NCI-H82 (cell line): ENCODE results near the gene LHX6.

Source experiments
- DNase-seq: peaks from one replicate; lab custom pipeline; 2025; lab: John Stamatoyannopoulos, UW

Gene LHX6

DNA sequence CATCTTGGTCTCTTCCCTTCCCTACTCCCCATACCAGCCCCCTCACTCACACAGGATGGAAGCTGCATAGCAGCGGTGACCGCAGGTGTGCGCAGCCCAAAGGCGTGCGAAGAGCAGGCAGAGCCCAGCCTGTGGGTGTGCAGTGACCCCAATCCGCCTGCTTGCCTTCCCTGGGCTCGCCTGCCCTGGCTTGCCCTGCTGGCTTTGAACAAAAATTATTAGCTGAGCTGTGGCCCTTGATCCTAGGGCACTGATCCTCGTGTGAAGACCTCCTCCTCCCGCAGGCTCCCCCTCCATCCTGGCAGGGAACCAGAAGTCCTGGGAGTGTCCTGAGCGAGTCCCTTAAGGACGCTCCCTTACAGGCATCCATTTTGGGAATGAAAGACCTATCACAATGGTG is 37.2 kb downstream of the LHX6 start:
- DNase-seq: no peak

GRCh38 chr9:122190597-122191381 is 38.0 kb downstream of the LHX6 start:
- no peak for DNase-seq

DNA sequence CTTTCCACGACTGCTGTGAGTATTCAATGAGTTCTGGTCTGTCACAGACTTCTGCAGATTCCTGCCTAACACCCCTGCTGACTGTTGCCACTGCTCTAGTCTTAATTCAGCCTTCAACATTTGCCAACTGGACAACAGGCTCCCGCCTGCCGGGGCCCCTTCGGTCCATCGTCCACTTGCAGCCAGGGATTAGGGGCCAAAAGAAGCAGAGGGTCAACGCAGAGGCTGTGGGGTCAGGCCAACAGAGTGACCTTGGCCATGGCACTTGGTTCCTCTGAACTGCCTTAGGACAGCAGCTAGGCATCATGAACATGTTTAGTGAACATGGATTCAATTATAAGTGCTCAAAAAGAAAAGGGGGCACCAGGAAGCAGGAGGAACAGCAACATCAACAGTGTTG is 40.4 kb downstream of the LHX6 start:
- no peak for DNase-seq

GRCh38 chr9:122186777-122187470 is 41.8 kb downstream of the LHX6 start:
- no peak for DNase-seq

- DNase-seq: no peak
Observed at GRCh38 chr9:122186301-122186700, 42.5 kb downstream of the LHX6 start.

GRCh38 chr9:122184551-122184950 is 44.2 kb downstream of the LHX6 start:
- DNase-seq: no peak

GRCh38 chr9:122183501-122183900 is 45.3 kb downstream of the LHX6 start:
- no peak for DNase-seq

DNA sequence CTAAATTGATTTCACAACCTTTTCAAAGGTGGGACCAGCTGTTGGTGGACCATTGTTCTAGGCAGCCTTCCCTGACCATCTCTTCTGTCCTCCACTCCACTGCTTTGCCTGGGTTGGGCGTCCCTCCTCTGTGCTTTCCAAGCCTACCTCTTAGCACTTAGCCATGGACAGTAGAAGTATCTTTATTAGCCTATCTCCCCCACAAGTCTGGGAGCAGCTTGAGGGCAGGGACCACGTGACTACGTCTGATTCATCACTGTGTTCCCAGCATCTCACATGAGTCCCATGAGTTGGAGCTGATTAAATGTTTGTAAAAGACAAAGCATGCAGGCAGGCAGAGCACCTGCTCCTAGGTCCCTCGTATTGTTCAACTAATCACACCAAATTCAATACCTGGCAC is 48.1 kb downstream of the LHX6 start:
- no peak for DNase-seq

GRCh38 chr9:122179690-122180074 is 49.1 kb downstream of the LHX6 start:
- DNase-seq: no peak

DNA sequence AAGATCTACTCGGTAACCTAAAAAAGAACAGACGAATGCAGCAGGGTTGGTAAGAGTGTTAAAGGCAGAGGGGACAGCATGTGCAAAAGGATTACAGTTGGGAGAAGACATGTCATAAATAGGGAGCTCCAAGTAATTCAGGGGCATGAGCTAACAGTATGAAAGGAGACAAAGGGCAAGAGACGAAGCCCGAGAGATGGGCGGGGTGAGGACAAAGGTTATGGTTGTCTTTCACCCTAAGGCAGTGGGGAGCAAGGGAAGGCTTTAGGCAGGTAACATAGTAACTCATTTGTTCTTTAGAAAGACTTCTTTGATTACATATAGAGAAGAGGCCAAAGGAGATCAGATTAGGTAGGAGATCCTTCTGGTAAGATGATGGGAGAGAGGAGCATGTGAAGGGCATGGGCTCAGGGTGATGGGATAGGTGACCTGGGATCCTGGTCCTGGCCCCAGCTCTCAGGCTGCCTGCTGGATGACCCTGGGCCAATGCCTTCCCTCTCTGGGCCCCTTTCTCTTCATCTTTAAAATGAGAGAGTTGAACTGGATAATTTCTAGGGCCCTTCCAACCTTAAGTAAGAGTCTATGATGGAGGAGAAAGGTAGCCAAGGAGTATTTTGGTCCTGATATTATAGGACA is 49.6 kb downstream of the LHX6 start:
- no peak for DNase-seq

- no peak for DNase-seq
Observed at GRCh38 chr9:122176916-122177315, 51.8 kb downstream of the LHX6 start.

GRCh38 chr9:122173670-122174069 is 55.1 kb downstream of the LHX6 start:
- no peak for DNase-seq

DNA sequence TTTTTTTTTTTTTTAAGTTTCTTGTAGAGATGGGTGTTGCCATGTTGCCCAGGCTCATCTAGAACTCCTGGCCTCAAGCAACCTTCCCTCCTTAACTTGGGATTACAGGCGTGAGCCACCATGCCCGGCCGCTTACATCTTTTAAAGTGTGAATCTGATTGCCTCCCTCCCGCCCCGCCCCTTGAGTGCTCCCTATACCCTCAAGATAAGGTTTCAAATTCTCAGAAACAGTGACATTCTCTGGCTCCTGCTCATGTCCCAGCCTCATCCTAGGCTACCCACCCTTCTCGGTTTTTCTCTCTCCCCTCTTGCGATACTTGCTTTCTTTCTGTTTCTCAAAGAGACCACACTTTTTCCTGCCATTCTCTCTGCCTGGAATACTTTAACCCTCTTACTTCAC is 56.6 kb downstream of the LHX6 start:
- no peak for DNase-seq

- no peak for DNase-seq
Observed at GRCh38 chr9:122168356-122168755, 60.4 kb downstream of the LHX6 start.

DNA sequence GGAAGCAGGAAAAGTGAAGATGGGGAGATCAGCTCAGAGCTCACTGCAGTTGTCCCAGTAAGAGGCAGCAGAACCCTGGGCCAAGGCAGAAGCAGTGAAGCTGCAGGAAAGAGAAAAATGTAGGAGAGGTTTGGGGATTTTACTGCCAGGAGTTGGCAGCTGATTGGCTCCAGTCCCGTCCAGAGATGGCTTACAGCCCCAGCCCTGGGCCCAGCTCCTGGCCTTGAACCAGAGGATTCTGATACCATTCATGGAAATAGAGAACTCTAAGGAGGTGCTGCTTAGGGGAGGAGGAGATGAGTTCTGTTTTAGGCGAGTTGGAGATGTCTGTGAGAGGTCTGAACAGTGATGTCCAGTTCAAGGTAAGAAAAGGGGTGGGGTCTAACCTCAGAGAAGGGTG is 64.5 kb downstream of the LHX6 start:
- no peak for DNase-seq

DNA sequence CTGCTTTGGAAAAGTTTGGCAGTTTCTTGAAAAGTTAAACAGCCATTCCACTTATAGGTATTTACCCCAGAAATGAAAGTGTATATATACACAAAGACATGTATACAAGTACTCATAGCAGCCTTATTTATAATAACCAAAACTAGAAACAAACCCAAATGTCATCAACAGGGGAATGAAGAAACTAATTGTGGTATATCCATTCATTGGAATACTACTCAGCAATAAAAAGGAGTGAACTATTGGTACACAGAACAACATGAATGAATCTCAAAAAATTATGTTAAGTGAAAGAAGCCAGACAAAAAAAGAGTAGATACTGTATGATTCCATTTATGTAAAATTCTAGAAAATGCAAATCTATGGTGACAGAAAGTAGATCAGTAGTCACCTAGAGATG is 66.3 kb downstream of the LHX6 start:
- DNase-seq: no peak

GRCh38 chr9:122159925-122160246 is 68.9 kb downstream of the LHX6 start:
- no peak for DNase-seq

DNA sequence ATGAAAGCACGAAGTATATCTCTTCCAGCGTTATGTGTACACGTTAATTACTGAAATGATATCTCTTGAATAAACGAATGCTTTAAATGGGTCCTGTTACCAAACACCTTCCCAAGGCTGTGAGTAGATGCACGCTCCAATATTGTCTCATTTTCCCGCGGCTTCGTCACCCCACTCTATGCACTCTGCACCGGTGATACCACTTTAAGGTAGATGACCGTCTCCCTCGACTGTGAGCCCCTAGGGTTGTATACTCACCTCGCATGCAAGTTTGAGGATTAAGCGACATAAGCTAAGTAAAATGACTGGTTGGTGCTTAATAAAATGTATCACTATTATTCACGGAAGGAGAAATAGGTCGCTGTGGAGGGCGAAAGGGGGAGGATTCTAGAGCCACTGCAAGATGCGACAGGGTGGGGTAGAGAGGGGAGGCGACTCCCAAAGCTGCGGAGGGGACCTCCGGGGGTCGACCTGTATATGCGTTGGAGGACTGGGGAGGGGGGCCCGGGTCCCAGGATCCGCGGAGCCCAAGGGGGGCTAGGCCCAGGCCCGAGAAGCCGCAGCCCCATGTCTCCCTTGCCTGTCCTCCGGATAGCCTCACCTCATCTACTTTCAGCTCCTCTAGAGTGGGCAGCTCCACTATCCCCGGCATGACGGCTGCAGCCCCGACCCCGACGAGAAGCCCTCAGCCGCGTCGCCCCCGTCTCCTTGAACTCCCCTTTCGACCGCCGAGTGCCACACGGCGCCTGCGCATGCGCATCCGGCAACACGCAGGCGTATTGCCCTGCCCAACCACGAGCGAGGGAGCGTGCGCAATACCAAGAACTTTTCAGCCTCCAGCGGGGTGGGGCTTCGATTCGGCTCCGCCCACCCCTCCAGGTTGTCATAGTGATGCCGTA is 69.5 kb downstream of the LHX6 start, which contains the start of the genes MORN5 and NDUFA8:
MORN5 (plus strand) TSS at position 883 of the 899 bp plus-strand sequence. CDS start 65 bp downstream, outside the sequence.
NDUFA8 (minus strand) TSS at position 754 of the 899 bp plus-strand sequence; CDS start at position 652, 102 bp downstream.
- peak; percentile 98 for DNase-seq

GRCh38 chr9:122158202-122158601 is 70.6 kb downstream of the LHX6 start:
- peak; percentile 60 for DNase-seq

DNA sequence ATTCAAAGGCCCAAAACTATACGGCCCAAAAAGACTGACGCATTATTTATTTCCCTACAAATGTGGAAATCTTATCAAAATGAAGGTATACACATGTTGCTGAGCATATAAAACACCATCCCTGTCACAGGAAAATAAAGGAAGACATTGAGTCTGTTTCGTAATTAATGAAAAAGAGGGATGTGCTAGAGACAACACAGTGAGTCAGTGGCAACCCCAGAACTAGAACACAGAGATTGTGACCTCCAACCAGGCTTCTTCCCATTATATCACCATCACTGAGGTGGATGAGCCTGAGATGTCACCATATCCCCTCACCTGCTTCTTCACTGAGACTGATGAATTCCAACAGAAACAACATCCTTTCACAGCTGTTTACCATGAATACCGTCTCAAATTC is 73.0 kb downstream of the LHX6 start:
- DNase-seq: no peak
